Activated CD8-positive, alpha-beta memory T cell treated with anti-CD3 and anti-CD28 coated beads, Interleukin-2, amount 10 ng/mL, durations not matched to agents 7 days and 5 days (primary cell): ENCODE measurements around the gene NWD2. TPM values are rescaled to one million over a fixed set of nuclear protein-coding genes. Genes with fewer than 3 reads are reported as not detected.
"Not testable (repeated sequence)": the region's sequence is repeated elsewhere in the genome, so short reads cannot be mapped to it uniquely, and the experiment has no call there.

Experiments
- ATAC-seq: fragments of 150-1000 bp; cut with Tn5 transposase; one replicate; pipeline ENCODE4 v1.10.0; 2021; ENCODE audit warnings: moderate library complexity
- CTCF ChIA-PET: fragments of 350-600 bp; sonication (Branson Sonifier 250); formaldehyde crosslinking; loops from one replicate; lab custom pipeline; 2021; ENCODE audit warnings: antibody characterized with exemption; lab: Charles Lee
- DNase-seq: peaks from one replicate; pipeline ENCODE4 v3.0.0-alpha.2; 2020
- H3K27ac Mint-ChIP-seq: one replicate; pipeline ENCODE4 v1.8.0; 2021; ENCODE audit warnings: mild to moderate bottlenecking, mixed read lengths
- H3K27me3 Mint-ChIP-seq: one replicate; pipeline ENCODE4 v1.8.0; 2021; ENCODE audit warnings: mixed read lengths
- H3K36me3 Mint-ChIP-seq: one replicate; pipeline ENCODE4 v1.8.0; 2021; ENCODE audit warnings: mild to moderate bottlenecking, mixed read lengths
- H3K4me1 Mint-ChIP-seq: one replicate; pipeline ENCODE4 v1.8.0; 2021; ENCODE audit warnings: mixed read lengths
- H3K4me3 Mint-ChIP-seq: one replicate; pipeline ENCODE4 v1.8.0; 2021; ENCODE audit warnings: mild to moderate bottlenecking, moderate library complexity, mixed read lengths
- H3K9me3 Mint-ChIP-seq: one replicate; pipeline ENCODE4 v1.8.0; 2022; ENCODE audit warnings: low read depth, mixed read lengths
- total RNA-seq, 2 experiments: library from RNA; stranded (reverse); gene quantifications; one replicate each; pipeline ENCODE4 v1.2.3, GENCODE V29; 2021

Gene NWD2
- total RNA-seq, 2 experiments from 2014 or later, result not detected

- Mint-ChIP-seq H3K27ac (no peak overlapping the region), H3K4me3 (no peak overlapping the region), H3K27me3 (peaks cover 8% of the 10 kb centered on the region), H3K4me1 (peaks cover 2% of the 10 kb centered on the region), H3K9me3 (no peaks in the 10 kb centered on the region), H3K36me3 (no peaks in the 10 kb centered on the region)
- CTCF ChIA-PET, result interaction anchor here (0.8 to 1.3 kb wide), 3 partner anchors 9 to 21 kb away, joined by 3 to 4 read pairs (median 3); no protein-coding TSS in a partner anchor
- ATAC-seq, result peak; percentile 80
- DNase-seq, result no peak
Measured at GRCh38 chr4:37389967-37390580, 145.5 kb downstream of the NWD2 start.

DNA sequence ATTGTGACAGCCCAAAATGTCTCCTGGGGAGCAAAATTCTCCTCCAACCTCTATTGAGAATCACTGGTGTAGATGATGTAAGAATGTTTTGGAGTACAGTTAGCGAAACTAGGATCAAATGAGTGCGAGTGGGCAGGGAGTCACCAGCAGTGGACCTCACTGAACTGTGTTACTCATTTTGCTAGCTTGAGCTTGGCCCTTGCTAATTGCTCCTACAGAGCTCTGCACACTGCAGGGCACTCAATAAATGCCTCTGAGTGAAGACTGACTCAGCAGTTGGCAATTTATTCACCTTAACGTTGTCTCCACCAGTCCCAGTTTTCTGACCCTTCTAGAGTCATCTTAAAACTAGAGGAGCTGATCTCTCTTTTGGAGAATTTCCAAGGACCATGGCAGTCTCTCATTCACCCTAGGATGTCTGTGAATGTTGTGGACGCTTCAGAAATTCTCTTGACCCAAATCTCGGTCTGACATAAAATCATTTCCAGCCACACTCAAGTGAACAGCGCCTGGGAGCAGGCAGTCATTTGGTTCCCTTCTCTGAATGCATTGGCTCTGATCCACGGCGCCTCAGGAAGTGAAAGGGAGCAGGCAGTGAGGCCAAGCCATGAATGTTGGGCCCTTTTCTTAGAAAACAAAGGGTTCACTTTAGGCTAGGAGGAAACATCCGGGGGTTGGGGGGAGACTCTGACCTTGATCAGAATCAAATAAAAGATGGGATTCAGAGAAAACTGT, 148.1 kb downstream of the NWD2 start:
- no peaks in the 10 kb centered on the region for H3K36me3 Mint-ChIP-seq
- no peak overlapping the region for H3K27ac Mint-ChIP-seq
- CTCF ChIA-PET, result no interaction called here
- peaks cover 12% of the 10 kb centered on the region for H3K27me3 Mint-ChIP-seq
- peaks cover 2% of the 10 kb centered on the region for H3K4me1 Mint-ChIP-seq
- no peak overlapping the region for H3K4me3 Mint-ChIP-seq
- DNase-seq (no peak), ATAC-seq (no peak)
- H3K9me3 Mint-ChIP-seq, result no peaks in the 10 kb centered on the region

GRCh38 chr4:37393321-37393720, 148.8 kb downstream of the NWD2 start:
- H3K27ac Mint-ChIP-seq, result no peak overlapping the region
- peaks cover 12% of the 10 kb centered on the region for H3K27me3 Mint-ChIP-seq
- CTCF ChIA-PET, result no interaction called here
- H3K4me3 Mint-ChIP-seq, result no peak overlapping the region
- no peak for ATAC-seq
- no peak for DNase-seq
- no peaks in the 10 kb centered on the region for H3K36me3 Mint-ChIP-seq
- H3K4me1 Mint-ChIP-seq, result peaks cover 2% of the 10 kb centered on the region
- no peaks in the 10 kb centered on the region for H3K9me3 Mint-ChIP-seq

DNA sequence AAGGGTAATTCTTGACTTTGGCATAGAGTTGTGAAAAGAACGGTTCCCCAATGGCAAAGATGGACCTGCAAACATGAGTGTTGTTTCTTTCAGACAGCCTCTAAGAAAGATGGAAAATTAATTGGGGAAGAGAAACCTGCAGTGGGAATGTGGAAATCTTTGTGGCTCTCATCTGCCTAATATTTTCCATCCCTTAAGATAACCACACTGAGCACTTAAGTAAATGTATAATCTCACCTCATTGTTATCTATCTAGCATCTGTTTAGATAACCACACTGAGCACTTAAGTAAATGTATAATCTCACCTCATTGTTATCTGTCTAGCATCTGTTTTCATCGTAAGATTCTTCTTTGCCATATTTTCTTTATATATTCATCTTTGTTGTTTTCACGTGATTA, 149.3 kb downstream of the NWD2 start:
- ATAC-seq, result no peak
- no peaks in the 10 kb centered on the region for H3K36me3 Mint-ChIP-seq
- CTCF ChIA-PET, result no interaction called here
- no peak overlapping the region for H3K4me3 Mint-ChIP-seq
- H3K9me3 Mint-ChIP-seq, result no peaks in the 10 kb centered on the region
- peaks cover 12% of the 10 kb centered on the region for H3K27me3 Mint-ChIP-seq
- H3K27ac Mint-ChIP-seq, result no peak overlapping the region
- H3K4me1 Mint-ChIP-seq, result peaks cover 2% of the 10 kb centered on the region
- no peak for DNase-seq

DNA sequence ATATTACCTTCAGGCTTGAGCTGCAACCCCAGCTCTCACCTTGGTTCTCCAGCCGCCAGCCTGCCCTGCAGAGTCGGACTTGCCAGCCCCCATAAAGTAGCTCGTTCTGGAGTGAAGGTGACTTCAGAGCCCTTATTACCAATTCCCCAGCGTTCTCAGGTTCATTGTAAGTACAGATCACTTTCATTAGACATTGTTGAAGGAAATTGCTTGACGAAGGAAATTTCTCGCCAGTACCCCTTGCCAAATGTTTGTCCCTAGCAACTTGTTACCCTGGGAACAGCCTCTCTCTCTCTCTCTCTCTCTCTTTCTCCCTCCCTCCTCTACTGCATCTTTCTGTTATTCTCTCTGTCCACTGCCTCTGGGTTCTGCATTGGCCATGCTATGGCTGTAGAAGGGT, 153.0 kb downstream of the NWD2 start:
- no peak for ATAC-seq
- CTCF ChIA-PET, result no interaction called here

GRCh38 chr4:37400241-37400881, 155.8 kb downstream of the NWD2 start:
- no peak overlapping the region for H3K27ac Mint-ChIP-seq
- no peaks in the 10 kb centered on the region for H3K36me3 Mint-ChIP-seq
- no peak for ATAC-seq

More for the DNA sequence above, 153.0 kb downstream of the NWD2 start:
- Mint-ChIP-seq H3K27me3 (peaks cover 13% of the 10 kb centered on the region), H3K4me1 (peaks cover 2% of the 10 kb centered on the region), H3K4me3 (no peak overlapping the region), H3K27ac (no peak overlapping the region), H3K36me3 (no peaks in the 10 kb centered on the region), H3K9me3 (no peaks in the 10 kb centered on the region)
- no peak for DNase-seq

DNA sequence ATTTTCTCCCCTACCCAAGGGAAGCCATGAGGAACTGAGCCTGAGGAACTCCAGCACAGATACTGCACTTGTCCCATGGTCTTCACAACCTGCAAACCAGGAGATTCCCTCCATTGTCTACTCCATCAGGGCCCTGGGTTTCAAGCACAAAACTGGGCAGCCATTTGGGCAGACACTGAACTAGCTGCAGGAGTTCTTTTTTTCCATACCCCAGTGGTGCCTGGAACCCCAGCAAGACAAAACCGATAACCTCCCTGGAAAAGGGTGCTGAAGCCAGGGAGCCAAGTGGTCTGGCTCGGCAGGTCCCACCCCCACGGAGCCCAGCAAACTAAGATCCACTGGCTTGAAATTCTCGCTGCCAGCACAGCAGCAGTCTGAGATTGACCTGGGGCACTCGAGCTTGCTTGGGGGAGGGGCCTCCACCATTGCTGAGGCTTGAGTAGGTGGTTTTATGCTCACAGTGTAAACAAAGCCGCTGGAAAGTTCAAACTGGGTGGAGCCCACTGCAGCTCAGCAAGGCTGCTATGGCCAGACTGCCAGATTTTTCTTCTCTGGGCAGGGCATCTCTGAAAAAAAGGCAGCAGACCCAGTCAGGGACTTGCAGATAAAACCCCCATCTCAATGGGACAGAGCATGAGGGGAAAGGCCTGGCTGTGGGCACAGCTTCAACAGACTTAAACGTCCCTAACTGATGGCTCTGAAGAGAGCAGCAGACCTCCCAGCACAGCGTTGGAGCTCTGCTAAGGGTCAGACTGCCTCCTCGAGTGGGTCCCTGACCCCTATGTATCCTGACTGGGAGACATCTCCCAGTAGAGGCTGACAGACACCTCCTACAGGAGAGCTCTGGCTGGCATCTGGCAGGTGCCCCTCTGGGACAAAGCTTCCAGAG, 163.6 kb downstream of the NWD2 start:
- CTCF ChIA-PET, DNase-seq, ATAC-seq, H3K4me1 Mint-ChIP-seq, H3K36me3 Mint-ChIP-seq, H3K4me3 Mint-ChIP-seq, H3K27ac Mint-ChIP-seq, H3K9me3 Mint-ChIP-seq: not testable (repeated sequence)
- peaks cover 31% of the 10 kb centered on the region for H3K27me3 Mint-ChIP-seq

More at GRCh38 chr4:37400241-37400881, 155.8 kb downstream of the NWD2 start:
- Mint-ChIP-seq H3K4me3 (no peak overlapping the region), H3K27me3 (peaks cover 17% of the 10 kb centered on the region), H3K9me3 (no peaks in the 10 kb centered on the region), H3K4me1 (no peaks in the 10 kb centered on the region)
- no peak for DNase-seq
- CTCF ChIA-PET, result interaction anchor here (1.6 kb wide), 1 partner anchor 11 kb away, joined by 4 read pairs; no protein-coding TSS in a partner anchor

DNA sequence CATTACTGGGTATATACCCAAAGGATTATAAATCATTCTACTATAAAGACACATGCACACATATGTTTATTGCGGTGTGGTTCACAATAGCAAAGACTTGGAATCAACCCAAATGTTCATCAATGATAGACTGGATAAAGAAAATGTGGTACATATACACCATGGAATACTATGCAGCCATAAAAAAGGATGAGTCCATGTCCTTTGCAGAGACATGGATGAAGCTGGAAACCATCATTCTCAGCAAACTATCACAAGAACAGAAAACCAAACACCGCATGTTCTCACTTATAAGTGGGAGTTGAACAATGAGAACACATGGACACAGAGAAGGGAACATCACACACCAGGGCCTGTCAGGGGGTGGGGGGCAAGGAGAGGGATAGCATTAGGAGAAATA, 169.1 kb downstream of the NWD2 start:
- H3K27ac Mint-ChIP-seq, CTCF ChIA-PET, H3K36me3 Mint-ChIP-seq, H3K4me3 Mint-ChIP-seq, H3K9me3 Mint-ChIP-seq, H3K4me1 Mint-ChIP-seq, ATAC-seq, DNase-seq: not testable (repeated sequence)
- H3K27me3 Mint-ChIP-seq, result peaks cover 24% of the 10 kb centered on the region

DNA sequence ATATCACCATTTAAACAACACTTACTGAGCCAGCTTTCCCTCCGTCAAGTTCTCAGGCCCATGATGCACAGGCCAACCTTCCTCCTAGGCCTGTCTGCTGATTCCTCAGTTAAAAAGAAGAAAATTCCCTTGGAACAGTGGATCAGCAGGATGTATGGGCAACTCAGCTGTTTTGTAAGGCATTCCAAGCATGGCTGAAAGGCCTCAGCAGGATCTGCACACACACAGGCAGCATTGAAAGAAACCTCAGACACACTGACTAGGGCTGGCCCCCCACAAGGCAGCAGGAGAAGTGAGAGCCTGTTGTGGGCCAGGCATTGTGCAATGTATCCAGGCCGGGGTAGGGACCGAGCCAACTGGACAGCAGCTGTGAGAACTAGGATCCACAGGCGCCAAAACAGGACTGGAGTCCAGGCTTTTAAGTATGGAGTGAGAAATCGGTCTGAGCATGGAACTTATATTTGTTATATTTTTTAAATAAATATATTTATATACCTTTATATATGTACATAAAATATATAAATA, 171.4 kb downstream of the NWD2 start:
- H3K4me3 Mint-ChIP-seq, result no peak overlapping the region
- H3K36me3 Mint-ChIP-seq, result no peaks in the 10 kb centered on the region
- H3K4me1 Mint-ChIP-seq, result no peaks in the 10 kb centered on the region
- no peak overlapping the region for H3K27ac Mint-ChIP-seq
- no peak for DNase-seq
- ATAC-seq, result no peak
- CTCF ChIA-PET, result no interaction called here
- peaks cover 11% of the 10 kb centered on the region for H3K27me3 Mint-ChIP-seq
- H3K9me3 Mint-ChIP-seq, result no peaks in the 10 kb centered on the region

DNA sequence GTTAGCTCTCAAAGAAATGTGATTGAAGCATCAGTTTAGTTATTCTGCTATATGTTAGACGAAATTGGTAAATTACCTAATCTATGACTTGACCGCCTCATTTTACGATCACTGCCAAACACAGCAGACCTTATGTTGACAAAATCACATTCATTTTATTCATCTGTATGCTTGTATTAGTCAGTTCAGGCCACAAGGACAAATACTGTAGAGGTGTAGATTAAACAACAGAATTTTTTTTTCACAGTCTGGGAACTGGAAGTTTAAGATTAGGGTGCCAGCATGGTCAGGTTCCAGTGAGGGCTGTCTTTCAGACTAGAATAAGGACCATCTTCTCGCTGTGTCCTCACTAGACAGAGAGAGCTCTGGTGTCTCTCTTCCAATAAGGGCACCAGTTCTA, 177.1 kb downstream of the NWD2 start:
- Mint-ChIP-seq H3K4me1 (no peaks in the 10 kb centered on the region), H3K27me3 (peaks cover 13% of the 10 kb centered on the region), H3K36me3 (no peaks in the 10 kb centered on the region), H3K9me3 (no peaks in the 10 kb centered on the region), H3K27ac (no peak overlapping the region), H3K4me3 (no peak overlapping the region)
- ATAC-seq, result no peak
- DNase-seq, result no peak
- CTCF ChIA-PET, result no interaction called here

- CTCF ChIA-PET, result no interaction called here
- no peaks in the 10 kb centered on the region for H3K9me3 Mint-ChIP-seq
- no peak for ATAC-seq
- H3K27me3 Mint-ChIP-seq, result peaks cover 16% of the 10 kb centered on the region
- no peaks in the 10 kb centered on the region for H3K36me3 Mint-ChIP-seq
- no peak overlapping the region for H3K27ac Mint-ChIP-seq
- DNase-seq, result no peak
- no peaks in the 10 kb centered on the region for H3K4me1 Mint-ChIP-seq
- H3K4me3 Mint-ChIP-seq, result no peak overlapping the region
Measured at GRCh38 chr4:37422102-37422501, 177.6 kb downstream of the NWD2 start.

- peaks cover 17% of the 10 kb centered on the region for H3K27me3 Mint-ChIP-seq
- no peak overlapping the region for H3K27ac Mint-ChIP-seq
- no peaks in the 10 kb centered on the region for H3K9me3 Mint-ChIP-seq
- H3K4me1 Mint-ChIP-seq, result no peaks in the 10 kb centered on the region
- no peak overlapping the region for H3K4me3 Mint-ChIP-seq
- CTCF ChIA-PET, result no interaction called here
- no peaks in the 10 kb centered on the region for H3K36me3 Mint-ChIP-seq
- DNase-seq (no peak), ATAC-seq (no peak)
Measured at GRCh38 chr4:37422638-37423037, 178.1 kb downstream of the NWD2 start.

- Mint-ChIP-seq H3K9me3 (no peaks in the 10 kb centered on the region), H3K4me1 (no peaks in the 10 kb centered on the region), H3K36me3 (no peaks in the 10 kb centered on the region), H3K27me3 (peaks cover 17% of the 10 kb centered on the region), H3K4me3 (no peak overlapping the region), H3K27ac (no peak overlapping the region)
- ATAC-seq (no peak), DNase-seq (no peak)
- CTCF ChIA-PET, result no interaction called here
Measured at GRCh38 chr4:37423310-37423709, 178.8 kb downstream of the NWD2 start.
